WTC11 (cell line): Measurements from ENCODE around the gene PPP2R5E. TPM values are rescaled to one million over a fixed set of nuclear protein-coding genes. Genes with fewer than 3 reads are reported as not detected.

ENCODE experiments used
- ATAC-seq: fragments of 200-7000 bp; cut with Tn5 transposase; 2 replicates; pipeline ENCODE4 v1.10.0; 2021; ENCODE audit warnings: mild to moderate bottlenecking, moderate library complexity
- CTCF ChIA-PET: fragments of 300-600 bp; sonication (Branson Sonifier 250); formaldehyde crosslinking; loops from one replicate; lab custom pipeline; 2021; ENCODE audit warnings: antibody characterized with exemption; lab: Charles Lee
- POLR2A ChIA-PET: fragments of 350-600 bp; sonication (Branson Sonifier 250); formaldehyde crosslinking; loops from one replicate; lab custom pipeline; 2021; ENCODE audit warnings: antibody characterized with exemption; lab: Charles Lee
- DNase-seq: peaks from one replicate; pipeline ENCODE4 v3.0.0; 2021; ENCODE audit warnings: low spot score
- H3K27ac Mint-ChIP-seq: 2 replicates; pipeline ENCODE4 v1.8.0; 2021; ENCODE audit warnings: mixed read lengths
- H3K27me3 Mint-ChIP-seq: 2 replicates; pipeline ENCODE4 v1.8.0; 2021; ENCODE audit warnings: low read depth, mild to moderate bottlenecking, moderate library complexity, mixed read lengths
- H3K36me3 Mint-ChIP-seq: 2 replicates; pipeline ENCODE4 v1.8.0; 2021; ENCODE audit warnings: mixed read lengths
- H3K4me1 Mint-ChIP-seq: 2 replicates; pipeline ENCODE4 v1.8.0; 2022; ENCODE audit warnings: mixed read lengths
- H3K4me3 Mint-ChIP-seq: 2 replicates; pipeline ENCODE4 v1.8.0; 2021; ENCODE audit warnings: mild to moderate bottlenecking, moderate library complexity, mixed read lengths
- H3K9me3 Mint-ChIP-seq: 2 replicates; pipeline ENCODE4 v1.8.0; 2021; ENCODE audit warnings: mixed read lengths
- ATF1 ChIP-seq: sonication (generic); formaldehyde crosslinking; IDR thresholded peaks from 2 replicates; pipeline ENCODE4 v1.8.1; 2023; ENCODE audit warnings: mild to moderate bottlenecking, moderate library complexity, missing genetic modification reagents
- ATF2 ChIP-seq: sonication (generic); formaldehyde crosslinking; IDR thresholded peaks from 2 replicates; pipeline ENCODE4 v1.8.1; 2022; ENCODE audit warnings: low read depth, missing genetic modification reagents, borderline replicate concordance
- ATF3 ChIP-seq: sonication (generic); formaldehyde crosslinking; conservative IDR thresholded peaks from 2 replicates; pipeline ENCODE4 v1.8.1; 2022; ENCODE audit warnings: mild to moderate bottlenecking, missing genetic modification reagents
- ETV6 ChIP-seq: sonication (generic); formaldehyde crosslinking; IDR thresholded peaks from 2 replicates; pipeline ENCODE4 v1.8.1; 2022; ENCODE audit warnings: mild to moderate bottlenecking, missing genetic modification reagents
- FOXP1 ChIP-seq: sonication (generic); formaldehyde crosslinking; IDR thresholded peaks from 2 replicates; pipeline ENCODE4 v1.8.0; 2022; ENCODE audit warnings: missing genetic modification reagents, mild to moderate bottlenecking, moderate library complexity, borderline replicate concordance
- GRHL2 ChIP-seq: fragments of 250-450 bp; sonication (Bioruptor Pico); IDR thresholded peaks from 2 replicates; pipeline ENCODE4 v1.8.0; 2022; ENCODE audit warnings: mild to moderate bottlenecking, moderate library complexity; ENCODE audit not compliant: insufficient replicate concordance, severe bottlenecking
- JAZF1 ChIP-seq: fragments of 250-450 bp; sonication (Bioruptor Pico); IDR thresholded peaks from 2 replicates; pipeline ENCODE4 v1.9.0; 2021; ENCODE audit warnings: moderate library complexity, mild to moderate bottlenecking, inconsistent platforms
- JUN ChIP-seq: sonication (generic); formaldehyde crosslinking; IDR thresholded peaks from 2 replicates; pipeline ENCODE4 v1.8.0; 2023; ENCODE audit warnings: mild to moderate bottlenecking, missing genetic modification reagents
- KAT7 ChIP-seq: sonication (generic); formaldehyde crosslinking; IDR thresholded peaks from 2 replicates; pipeline ENCODE4 v1.8.1; 2023; ENCODE audit warnings: missing genetic modification reagents, mild to moderate bottlenecking, borderline replicate concordance
- NFE2L1 ChIP-seq: sonication (generic); formaldehyde crosslinking; IDR thresholded peaks from 2 replicates; pipeline ENCODE4 v1.8.1; 2023; ENCODE audit warnings: missing genetic modification reagents
- RELA ChIP-seq: sonication (generic); formaldehyde crosslinking; IDR thresholded peaks from 2 replicates; pipeline ENCODE4 v1.8.1; 2022; ENCODE audit warnings: missing genetic modification reagents, mild to moderate bottlenecking, borderline replicate concordance
- SMAD3 ChIP-seq: sonication (generic); formaldehyde crosslinking; IDR thresholded peaks from 2 replicates; pipeline ENCODE4 v1.8.0; 2022; ENCODE audit warnings: missing genetic modification reagents, mild to moderate bottlenecking, borderline replicate concordance
- SP1 ChIP-seq: sonication (generic); formaldehyde crosslinking; conservative IDR thresholded peaks from 2 replicates; pipeline ENCODE4 v1.8.1; 2022; ENCODE audit warnings: missing genetic modification reagents
- TCF7 ChIP-seq: sonication (generic); formaldehyde crosslinking; IDR thresholded peaks from 2 replicates; pipeline ENCODE4 v1.8.0; 2022; ENCODE audit warnings: mild to moderate bottlenecking, low read depth, missing genetic modification reagents, moderate library complexity
- ZBTB21 ChIP-seq: sonication (generic); formaldehyde crosslinking; IDR thresholded peaks from 2 replicates; pipeline ENCODE4 v1.8.1; 2023; ENCODE audit warnings: mild to moderate bottlenecking, missing genetic modification reagents, borderline replicate concordance
- ZNF121 ChIP-seq: sonication (generic); formaldehyde crosslinking; IDR thresholded peaks from 2 replicates; pipeline ENCODE4 v1.8.0; 2023; ENCODE audit warnings: missing genetic modification reagents
- total RNA-seq: library from RNA; stranded (reverse); gene quantifications from 3 replicates; pipeline ENCODE4 v1.2.3, GENCODE V29; 2021
- TF ChIP-seq, protein P1 (sequence below): sonication (generic); formaldehyde crosslinking; IDR thresholded peaks from 2 replicates; pipeline ENCODE4 v1.8.1; 2022; ENCODE audit warnings: mild to moderate bottlenecking, moderate library complexity, missing genetic modification reagents
- TF ChIP-seq, protein P2 (sequence below): sonication (generic); formaldehyde crosslinking; conservative IDR thresholded peaks from 2 replicates; pipeline ENCODE4 v1.8.1; 2023; ENCODE audit warnings: mild to moderate bottlenecking, low read depth, missing genetic modification reagents, moderate library complexity
- TF ChIP-seq, protein P3 (sequence below): sonication (generic); formaldehyde crosslinking; IDR thresholded peaks from 2 replicates; pipeline ENCODE4 v1.8.1; 2022; ENCODE audit warnings: low read depth, mild to moderate bottlenecking, moderate library complexity, missing genetic modification reagents, borderline replicate concordance
- TF ChIP-seq, protein P4 (sequence below): fragments of 250-450 bp; sonication (Bioruptor Pico); IDR thresholded peaks from 2 replicates; pipeline ENCODE4 v1.9.0; 2021; ENCODE audit warnings: mild to moderate bottlenecking, borderline replicate concordance
- TF ChIP-seq, protein P5 (sequence below): sonication (generic); formaldehyde crosslinking; IDR thresholded peaks from 2 replicates; pipeline ENCODE4 v1.8.1; 2023; ENCODE audit warnings: mild to moderate bottlenecking, missing genetic modification reagents, moderate library complexity

Gene PPP2R5E
- total RNA-seq, 1 experiment from 2014 or later, result 59.0 TPM

DNA sequence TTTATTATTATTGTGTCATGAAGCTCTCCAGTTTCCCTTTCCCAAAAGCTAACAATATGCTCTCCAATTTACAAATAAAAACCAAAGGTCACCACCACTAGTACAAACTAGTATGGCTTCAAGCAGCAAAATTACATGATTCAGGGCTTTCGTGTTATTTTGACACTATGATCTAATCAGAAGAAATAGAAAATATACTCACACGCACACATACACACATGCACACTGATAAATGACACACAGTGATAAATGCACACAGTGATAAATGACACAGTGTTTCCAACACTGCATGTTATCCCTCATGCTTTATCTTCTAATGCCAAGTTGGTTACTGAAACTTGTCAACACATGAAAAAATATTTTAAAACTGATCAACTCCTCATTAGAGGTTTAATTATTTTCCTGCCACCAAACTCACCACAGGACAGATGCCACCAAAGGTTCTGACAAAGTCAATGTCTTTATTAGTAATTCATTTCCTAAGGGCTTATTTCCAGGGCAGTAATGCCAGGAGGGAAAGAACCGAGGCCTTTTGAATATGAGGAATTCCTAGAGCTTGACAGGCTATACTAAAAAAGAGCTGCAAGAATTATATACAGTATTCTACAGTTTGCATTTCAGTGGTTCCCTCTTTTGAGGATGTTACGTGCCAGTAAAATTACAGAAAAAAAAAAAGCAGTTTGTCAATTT is 82.4 kb downstream of the PPP2R5E start:
- TF ChIP-seq SP1 (CRISPR knock-in tag) (no peak), ETV6 (CRISPR knock-in tag) (no peak), ATF3 (CRISPR knock-in tag) (no peak), GRHL2 (CRISPR knock-in tag) (no peak), RELA (CRISPR knock-in tag) (no peak), FOXP1 (CRISPR knock-in tag) (no peak), ATF1 (CRISPR knock-in tag) (no peak), KAT7 (CRISPR knock-in tag) (no peak)
- TF ChIP-seq, protein P1, sequence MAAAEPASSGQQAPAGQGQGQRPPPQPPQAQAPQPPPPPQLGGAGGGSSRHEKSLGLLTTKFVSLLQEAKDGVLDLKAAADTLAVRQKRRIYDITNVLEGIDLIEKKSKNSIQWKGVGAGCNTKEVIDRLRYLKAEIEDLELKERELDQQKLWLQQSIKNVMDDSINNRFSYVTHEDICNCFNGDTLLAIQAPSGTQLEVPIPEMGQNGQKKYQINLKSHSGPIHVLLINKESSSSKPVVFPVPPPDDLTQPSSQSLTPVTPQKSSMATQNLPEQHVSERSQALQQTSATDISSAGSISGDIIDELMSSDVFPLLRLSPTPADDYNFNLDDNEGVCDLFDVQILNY (CRISPR knock-in tag), result no peak
- TF ChIP-seq, protein P2, sequence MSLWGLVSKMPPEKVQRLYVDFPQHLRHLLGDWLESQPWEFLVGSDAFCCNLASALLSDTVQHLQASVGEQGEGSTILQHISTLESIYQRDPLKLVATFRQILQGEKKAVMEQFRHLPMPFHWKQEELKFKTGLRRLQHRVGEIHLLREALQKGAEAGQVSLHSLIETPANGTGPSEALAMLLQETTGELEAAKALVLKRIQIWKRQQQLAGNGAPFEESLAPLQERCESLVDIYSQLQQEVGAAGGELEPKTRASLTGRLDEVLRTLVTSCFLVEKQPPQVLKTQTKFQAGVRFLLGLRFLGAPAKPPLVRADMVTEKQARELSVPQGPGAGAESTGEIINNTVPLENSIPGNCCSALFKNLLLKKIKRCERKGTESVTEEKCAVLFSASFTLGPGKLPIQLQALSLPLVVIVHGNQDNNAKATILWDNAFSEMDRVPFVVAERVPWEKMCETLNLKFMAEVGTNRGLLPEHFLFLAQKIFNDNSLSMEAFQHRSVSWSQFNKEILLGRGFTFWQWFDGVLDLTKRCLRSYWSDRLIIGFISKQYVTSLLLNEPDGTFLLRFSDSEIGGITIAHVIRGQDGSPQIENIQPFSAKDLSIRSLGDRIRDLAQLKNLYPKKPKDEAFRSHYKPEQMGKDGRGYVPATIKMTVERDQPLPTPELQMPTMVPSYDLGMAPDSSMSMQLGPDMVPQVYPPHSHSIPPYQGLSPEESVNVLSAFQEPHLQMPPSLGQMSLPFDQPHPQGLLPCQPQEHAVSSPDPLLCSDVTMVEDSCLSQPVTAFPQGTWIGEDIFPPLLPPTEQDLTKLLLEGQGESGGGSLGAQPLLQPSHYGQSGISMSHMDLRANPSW, result no peak
- TF ChIP-seq, protein P3, sequence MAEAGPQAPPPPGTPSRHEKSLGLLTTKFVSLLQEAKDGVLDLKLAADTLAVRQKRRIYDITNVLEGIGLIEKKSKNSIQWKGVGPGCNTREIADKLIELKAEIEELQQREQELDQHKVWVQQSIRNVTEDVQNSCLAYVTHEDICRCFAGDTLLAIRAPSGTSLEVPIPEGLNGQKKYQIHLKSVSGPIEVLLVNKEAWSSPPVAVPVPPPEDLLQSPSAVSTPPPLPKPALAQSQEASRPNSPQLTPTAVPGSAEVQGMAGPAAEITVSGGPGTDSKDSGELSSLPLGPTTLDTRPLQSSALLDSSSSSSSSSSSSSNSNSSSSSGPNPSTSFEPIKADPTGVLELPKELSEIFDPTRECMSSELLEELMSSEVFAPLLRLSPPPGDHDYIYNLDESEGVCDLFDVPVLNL (CRISPR knock-in tag), result no peak
- TF ChIP-seq, protein P4, sequence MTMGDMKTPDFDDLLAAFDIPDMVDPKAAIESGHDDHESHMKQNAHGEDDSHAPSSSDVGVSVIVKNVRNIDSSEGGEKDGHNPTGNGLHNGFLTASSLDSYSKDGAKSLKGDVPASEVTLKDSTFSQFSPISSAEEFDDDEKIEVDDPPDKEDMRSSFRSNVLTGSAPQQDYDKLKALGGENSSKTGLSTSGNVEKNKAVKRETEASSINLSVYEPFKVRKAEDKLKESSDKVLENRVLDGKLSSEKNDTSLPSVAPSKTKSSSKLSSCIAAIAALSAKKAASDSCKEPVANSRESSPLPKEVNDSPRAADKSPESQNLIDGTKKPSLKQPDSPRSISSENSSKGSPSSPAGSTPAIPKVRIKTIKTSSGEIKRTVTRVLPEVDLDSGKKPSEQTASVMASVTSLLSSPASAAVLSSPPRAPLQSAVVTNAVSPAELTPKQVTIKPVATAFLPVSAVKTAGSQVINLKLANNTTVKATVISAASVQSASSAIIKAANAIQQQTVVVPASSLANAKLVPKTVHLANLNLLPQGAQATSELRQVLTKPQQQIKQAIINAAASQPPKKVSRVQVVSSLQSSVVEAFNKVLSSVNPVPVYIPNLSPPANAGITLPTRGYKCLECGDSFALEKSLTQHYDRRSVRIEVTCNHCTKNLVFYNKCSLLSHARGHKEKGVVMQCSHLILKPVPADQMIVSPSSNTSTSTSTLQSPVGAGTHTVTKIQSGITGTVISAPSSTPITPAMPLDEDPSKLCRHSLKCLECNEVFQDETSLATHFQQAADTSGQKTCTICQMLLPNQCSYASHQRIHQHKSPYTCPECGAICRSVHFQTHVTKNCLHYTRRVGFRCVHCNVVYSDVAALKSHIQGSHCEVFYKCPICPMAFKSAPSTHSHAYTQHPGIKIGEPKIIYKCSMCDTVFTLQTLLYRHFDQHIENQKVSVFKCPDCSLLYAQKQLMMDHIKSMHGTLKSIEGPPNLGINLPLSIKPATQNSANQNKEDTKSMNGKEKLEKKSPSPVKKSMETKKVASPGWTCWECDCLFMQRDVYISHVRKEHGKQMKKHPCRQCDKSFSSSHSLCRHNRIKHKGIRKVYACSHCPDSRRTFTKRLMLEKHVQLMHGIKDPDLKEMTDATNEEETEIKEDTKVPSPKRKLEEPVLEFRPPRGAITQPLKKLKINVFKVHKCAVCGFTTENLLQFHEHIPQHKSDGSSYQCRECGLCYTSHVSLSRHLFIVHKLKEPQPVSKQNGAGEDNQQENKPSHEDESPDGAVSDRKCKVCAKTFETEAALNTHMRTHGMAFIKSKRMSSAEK (CRISPR knock-in tag), result no peak
- Mint-ChIP-seq H3K27me3 (no peaks in the 10 kb centered on the region), H3K36me3 (no peaks in the 10 kb centered on the region), H3K9me3 (no peaks in the 10 kb centered on the region), H3K27ac (no peak overlapping the region), H3K4me3 (no peak overlapping the region), H3K4me1 (peaks cover 11% of the 10 kb centered on the region)
- POLR2A ChIA-PET, result no interaction called here
- DNase-seq (no peak), ATAC-seq (no peak)
- CTCF ChIA-PET, result no interaction called here

DNA sequence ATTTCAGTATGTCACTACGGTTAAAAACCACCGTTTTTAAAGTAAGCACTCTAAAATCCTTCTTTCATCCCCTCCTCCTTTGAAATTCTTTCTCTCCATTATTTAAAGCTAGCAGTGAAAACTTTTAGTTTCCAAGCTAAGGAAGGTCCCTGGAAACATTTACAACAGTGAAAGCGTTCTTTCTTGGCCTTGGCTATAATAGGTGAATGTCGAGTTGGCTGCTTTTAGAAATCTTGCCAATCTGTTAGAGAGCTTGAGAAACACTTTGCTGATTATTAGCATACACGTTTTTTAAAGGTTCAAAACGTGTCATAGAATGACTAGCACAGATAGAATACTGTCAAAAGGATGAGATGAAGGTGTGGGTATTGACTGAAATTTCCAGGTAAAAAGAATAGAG is 83.4 kb downstream of the PPP2R5E start:
- no peaks in the 10 kb centered on the region for H3K36me3 Mint-ChIP-seq
- no peak overlapping the region; the same call in 1 of the 2 replicates for H3K27ac Mint-ChIP-seq
- H3K9me3 Mint-ChIP-seq, result no peaks in the 10 kb centered on the region
- POLR2A ChIA-PET, result no interaction called here
- no peak for DNase-seq
- CTCF ChIA-PET, result no interaction called here
- H3K4me1 Mint-ChIP-seq, result peaks cover 17% of the 10 kb centered on the region
- no peaks in the 10 kb centered on the region for H3K27me3 Mint-ChIP-seq
- ATAC-seq, result no peak
- no peak overlapping the region for H3K4me3 Mint-ChIP-seq
- no peak for TF ChIP-seq NFE2L1 (CRISPR knock-in tag)
- TF ChIP-seq, protein P1 (CRISPR knock-in tag), result no peak
- no peak for TF ChIP-seq GRHL2 (CRISPR knock-in tag)
- TF ChIP-seq ZBTB21 (CRISPR knock-in tag), result no peak
- no peak for TF ChIP-seq SMAD3 (CRISPR knock-in tag)
- no peak for TF ChIP-seq JAZF1 (CRISPR knock-in tag)
- no peak for TF ChIP-seq ATF2 (CRISPR knock-in tag)
- TF ChIP-seq, protein P5, sequence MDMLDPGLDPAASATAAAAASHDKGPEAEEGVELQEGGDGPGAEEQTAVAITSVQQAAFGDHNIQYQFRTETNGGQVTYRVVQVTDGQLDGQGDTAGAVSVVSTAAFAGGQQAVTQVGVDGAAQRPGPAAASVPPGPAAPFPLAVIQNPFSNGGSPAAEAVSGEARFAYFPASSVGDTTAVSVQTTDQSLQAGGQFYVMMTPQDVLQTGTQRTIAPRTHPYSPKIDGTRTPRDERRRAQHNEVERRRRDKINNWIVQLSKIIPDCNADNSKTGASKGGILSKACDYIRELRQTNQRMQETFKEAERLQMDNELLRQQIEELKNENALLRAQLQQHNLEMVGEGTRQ, result no peak
- TF ChIP-seq TCF7, result no peak
- no peak for TF ChIP-seq JUN (CRISPR knock-in tag)
- no peak for TF ChIP-seq ZNF121
